GM23338 (cell line): ENCODE data around the gene GRID1. TPM values are rescaled to one million over a fixed set of nuclear protein-coding genes. Genes with fewer than 3 reads are reported as not detected.

Experiments
- ATAC-seq: fragments of 200-7000 bp; cut with Tn5 transposase; 3 replicates; pipeline ENCODE4 v1.9.1; 2020
- DNase-seq: peaks from one replicate; pipeline ENCODE4 v3.0.0-alpha.2; 2015; ENCODE audit warnings: low spot score
- H2AFZ ChIP-seq: fragments of 200-600 bp; sonication (generic); 2 replicates; pipeline ENCODE4 v1.8.0; 2016; ENCODE audit warnings: antibody characterized with exemption, mild to moderate bottlenecking, moderate library complexity
- H3F3A ChIP-seq: fragments of 200-600 bp; sonication (generic); replicated peaks from 2 replicates; pipeline ENCODE4 v1.8.0; 2017; ENCODE audit warnings: antibody characterized with exemption, mixed run types, low read depth
- H3K27ac ChIP-seq: fragments of 200-600 bp; sonication (generic); 2 replicates; pipeline ENCODE4 v1.6.1; 2016; ENCODE audit warnings: low read depth
- H3K27me3 ChIP-seq: fragments of 200-600 bp; sonication (generic); 2 replicates; pipeline ENCODE4 v1.8.0; 2016; ENCODE audit warnings: mild to moderate bottlenecking, mixed run types, moderate library complexity; ENCODE audit not compliant: insufficient read depth
- H3K36me3 ChIP-seq: fragments of 200-600 bp; sonication (generic); 2 replicates; pipeline ENCODE4 v1.8.0; 2016; ENCODE audit warnings: mild to moderate bottlenecking; ENCODE audit not compliant: insufficient read depth
- H3K4me1 ChIP-seq: fragments of 200-600 bp; sonication (generic); 2 replicates; pipeline ENCODE4 v1.8.0; 2016; ENCODE audit warnings: mild to moderate bottlenecking, moderate library complexity; ENCODE audit not compliant: insufficient read depth
- H3K4me2 ChIP-seq: fragments of 200-600 bp; sonication (generic); 2 replicates; pipeline ENCODE4 v1.7.1; 2017; ENCODE audit warnings: mixed run types
- H3K4me3 ChIP-seq: fragments of 200-600 bp; sonication (generic); 2 replicates; pipeline ENCODE4 v1.6.1; 2016; ENCODE audit warnings: mixed run types
- H3K79me2 ChIP-seq: fragments of 200-600 bp; sonication (generic); replicated peaks from 2 replicates; pipeline ENCODE4 v1.8.0; 2017; ENCODE audit warnings: mild to moderate bottlenecking; ENCODE audit not compliant: insufficient read depth
- H3K9me2 ChIP-seq: fragments of 200-600 bp; sonication (generic); 2 replicates; pipeline ENCODE4 v1.8.0; 2017; ENCODE audit not compliant: insufficient read depth
- H4K20me1 ChIP-seq: fragments of 200-600 bp; sonication (generic); replicated peaks from 2 replicates; pipeline ENCODE4 v1.8.0; 2017; ENCODE audit warnings: mild to moderate bottlenecking; ENCODE audit not compliant: insufficient read depth
- H3K27ac Mint-ChIP-seq: 2 replicates; pipeline ENCODE4 v1.8.0; 2020; ENCODE audit warnings: inconsistent platforms, mild to moderate bottlenecking, moderate library complexity, mixed read lengths
- H3K27me3 Mint-ChIP-seq: 3 replicates; pipeline ENCODE4 v1.8.0; 2022; ENCODE audit warnings: low read depth, mild to moderate bottlenecking, moderate library complexity, mixed read lengths, inconsistent platforms; ENCODE audit not compliant: insufficient read depth, poor library complexity
- H3K36me3 Mint-ChIP-seq: 3 replicates; pipeline ENCODE4 v1.8.0; 2021; ENCODE audit warnings: low read depth, mild to moderate bottlenecking, inconsistent platforms, moderate library complexity, mixed read lengths
- H3K4me1 Mint-ChIP-seq: 3 replicates; pipeline ENCODE4 v1.8.0; 2020; ENCODE audit warnings: mild to moderate bottlenecking, inconsistent platforms, mixed read lengths
- H3K4me3 Mint-ChIP-seq: 3 replicates; pipeline ENCODE4 v1.8.0; 2021; ENCODE audit warnings: moderate library complexity, mild to moderate bottlenecking, inconsistent platforms, mixed read lengths
- H3K9me3 Mint-ChIP-seq: 3 replicates; pipeline ENCODE4 v1.8.0; 2020; ENCODE audit warnings: moderate library complexity, mild to moderate bottlenecking, inconsistent platforms, mixed read lengths
- CTCF ChIP-seq, 2 experiments: fragments of 200-600 bp in 1 of 2; sonication (generic) in 1 of 2; conservative IDR thresholded peaks; 2 replicates each; pipeline versions ENCODE4 v1.5.1 to v1.6.1; 2016 to 2017; ENCODE audit warnings: antibody characterized with exemption in 2 of 2, low read depth in 2 of 2, mild to moderate bottlenecking in 2 of 2, moderate library complexity in 1 of 2
- EZH2 ChIP-seq: fragments of 200-600 bp; sonication (generic); IDR thresholded peaks from one replicate; pipeline ENCODE4 v1.8.0; 2017; ENCODE audit warnings: antibody characterized with exemption, mild to moderate bottlenecking, low read depth; ENCODE audit not compliant: unreplicated experiment
- EZH2phosphoT487 ChIP-seq: fragments of 200-600 bp; sonication (generic); IDR thresholded peaks from one replicate; pipeline ENCODE4 v1.8.1; 2018; ENCODE audit warnings: antibody characterized with exemption; ENCODE audit not compliant: unreplicated experiment
- JUNB ChIP-seq: IDR thresholded peaks from one replicate; pipeline ENCODE4 v1.6.1; 2016; ENCODE audit warnings: antibody characterized with exemption; ENCODE audit not compliant: unreplicated experiment
- NANOG ChIP-seq: IDR thresholded peaks from 2 replicates; pipeline ENCODE4 v1.6.1; 2016; ENCODE audit warnings: antibody characterized with exemption, borderline replicate concordance
- POLR2AphosphoS5 ChIP-seq: IDR thresholded peaks from 2 replicates; pipeline ENCODE4 v1.6.1; 2016; ENCODE audit warnings: antibody characterized with exemption, low read depth
- REST ChIP-seq: IDR thresholded peaks from one replicate; pipeline ENCODE4 v1.6.1; 2018; ENCODE audit warnings: antibody characterized with exemption; ENCODE audit not compliant: unreplicated experiment
- STAT1 ChIP-seq: IDR thresholded peaks from one replicate; pipeline ENCODE4 v1.6.1; 2016; ENCODE audit warnings: antibody characterized with exemption; ENCODE audit not compliant: unreplicated experiment
- ZNF114 ChIP-seq: fragments of 250-450 bp; sonication (Bioruptor Pico); IDR thresholded peaks from 2 replicates; pipeline ENCODE4 v1.5.0; 2020; ENCODE audit warnings: mild to moderate bottlenecking, moderate library complexity
- ZNF331 ChIP-seq: fragments of 250-450 bp; sonication (Bioruptor Pico); IDR thresholded peaks from 2 replicates; pipeline ENCODE4 v1.5.0; 2020; ENCODE audit warnings: low read depth, mild to moderate bottlenecking, moderate library complexity
- polyA plus RNA-seq: library from polyadenylated mRNA; unstranded; fragments of >200 nt; fragmentation: Nextera tagmentation; extraction: Ambion mirVana; gene quantifications from 2 replicates; pipeline ENCODE4 v1.2.1, GENCODE V29; 2016
- total RNA-seq: library from RNA; depleted of rRNA; stranded (reverse); fragments of >200 nt; shearing (Covaris generic); gene quantifications from 2 replicates; pipeline ENCODE4 v1.2.3, GENCODE V29; 2014
- TF ChIP-seq, protein P1 (sequence below): IDR thresholded peaks from 2 replicates; pipeline ENCODE4 v1.6.1; 2016; ENCODE audit warnings: antibody characterized with exemption

GRID1 gene
- total and polyA plus RNA-seq, 2 experiments from 2014 or later = 0.14 to 0.15 TPM

GRCh38 chr10:85851325-85851724 lies 515.3 kb downstream of the GRID1 start (continued):
- TF ChIP-seq ZNF114 (no peak), ZNF331 (no peak), STAT1 (no peak), POLR2AphosphoS5 (no peak), CTCF (conservative IDR thresholded peaks at IDR 0.05; ENCODE audit: low read depth in 2 of 2) (no peak), REST (no peak)
- TF ChIP-seq, protein P1, sequence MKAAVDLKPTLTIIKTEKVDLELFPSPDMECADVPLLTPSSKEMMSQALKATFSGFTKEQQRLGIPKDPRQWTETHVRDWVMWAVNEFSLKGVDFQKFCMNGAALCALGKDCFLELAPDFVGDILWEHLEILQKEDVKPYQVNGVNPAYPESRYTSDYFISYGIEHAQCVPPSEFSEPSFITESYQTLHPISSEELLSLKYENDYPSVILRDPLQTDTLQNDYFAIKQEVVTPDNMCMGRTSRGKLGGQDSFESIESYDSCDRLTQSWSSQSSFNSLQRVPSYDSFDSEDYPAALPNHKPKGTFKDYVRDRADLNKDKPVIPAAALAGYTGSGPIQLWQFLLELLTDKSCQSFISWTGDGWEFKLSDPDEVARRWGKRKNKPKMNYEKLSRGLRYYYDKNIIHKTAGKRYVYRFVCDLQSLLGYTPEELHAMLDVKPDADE = no peak

DNA sequence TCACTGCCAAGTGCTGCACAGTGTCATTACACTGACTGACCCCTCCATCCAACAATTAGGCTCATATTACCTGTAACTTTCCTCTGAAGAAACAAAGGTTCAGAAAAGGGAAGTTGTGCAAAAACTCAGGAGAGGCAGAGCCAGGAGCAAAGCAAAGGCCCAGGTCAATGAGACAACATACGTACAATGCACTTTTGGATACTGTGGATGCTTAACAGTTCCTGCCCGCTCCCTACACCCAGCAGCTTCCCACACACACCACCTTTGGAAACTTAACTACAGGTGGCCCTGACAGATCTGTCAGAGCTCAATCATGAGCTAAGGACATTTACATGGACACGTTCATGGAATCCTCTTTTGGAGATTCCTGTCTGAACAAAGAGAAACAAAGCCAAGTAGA lies 515.9 kb downstream of the GRID1 start:
- no peaks in the 10 kb centered on the region for H3F3A ChIP-seq
- H3K27ac Mint-ChIP-seq = no peak overlapping the region
- no peak overlapping the region for H3K4me3 Mint-ChIP-seq
- peaks cover 4% of the 10 kb centered on the region for H3K27me3 Mint-ChIP-seq
- H3K36me3 Mint-ChIP-seq = peaks cover 19% of the 10 kb centered on the region
- H3K9me2 ChIP-seq = no peaks in the 10 kb centered on the region
- H3K4me2 ChIP-seq = no peak overlapping the region
- H3K79me2 ChIP-seq = no peaks in the 10 kb centered on the region
- no peaks in the 10 kb centered on the region for H4K20me1 ChIP-seq
- no peak overlapping the region for H3K4me3 ChIP-seq
- H3K27ac ChIP-seq = no peak overlapping the region
- H2AFZ ChIP-seq = no peak overlapping the region
- ATAC-seq (no peak), DNase-seq (no peak)
- no peaks in the 10 kb centered on the region for H3K4me1 ChIP-seq
- H3K4me1 Mint-ChIP-seq = no peaks in the 10 kb centered on the region
- no peaks in the 10 kb centered on the region for H3K27me3 ChIP-seq
- H3K9me3 Mint-ChIP-seq = peaks cover 79% of the 10 kb centered on the region
- H3K36me3 ChIP-seq = no peaks in the 10 kb centered on the region
- TF ChIP-seq REST = no peak
- no peak for TF ChIP-seq EZH2
- no peak for TF ChIP-seq EZH2phosphoT487
- no peak for TF ChIP-seq NANOG
- no peak for TF ChIP-seq JUNB
